ENCODE data around the gene SYNJ2. TPM values are rescaled to one million over a fixed set of nuclear protein-coding genes. Genes with fewer than 3 reads are reported as not detected.

SYNJ2 gene
- total and polyA plus RNA-seq, 2 donors (not counting 3 experiments of a cell fraction or from before 2014, with no cell fraction given) = 35.1 to 78.2 TPM

- no peaks in the 10 kb centered on the region for H3K9me1 ChIP-seq (replicated peaks; ENCODE audit: control insufficient read depth, extremely low read depth, insufficient read depth, low read length)
- no TSS peak for BruUV-seq (replicated peaks)
- H3K27ac ChIP-seq (ENCODE audit: insufficient read depth, low read depth, low read length) = no peak overlapping the region
- dilution Hi-C loops (cut with MboI; ENCODE audit: extremely low pct_ligation_motif_present, low sequenced_read_pairs) (no loop called here), intact Hi-C loops (cut with micrococcal nuclease) (no loop called here)
- TF ChIP-seq CTCF (IDR thresholded peaks at IDR 0.05; ENCODE audit: extremely low read depth in 1 of 2, insufficient read depth in 1 of 2, low read depth in 1 of 2, low read length in 2 of 2) = no peak
- TF ChIP-seq POLR2A (IDR thresholded peaks at IDR 0.05; ENCODE audit: low read depth, low read length) = no peak
- no peak for TF ChIP-seq MYC (IDR thresholded peaks at IDR 0.05; ENCODE audit: low read depth, low read length)
- TF ChIP-seq MAX (IDR thresholded peaks at IDR 0.05; ENCODE audit: insufficient read depth, insufficient read length) = no peak
- no peak for TF ChIP-seq POLR2AphosphoS5 (IDR thresholded peaks at IDR 0.05; ENCODE audit: insufficient read depth, low read depth, low read length)
- TF ChIP-seq JUN (IDR thresholded peaks at IDR 0.05; ENCODE audit: borderline replicate concordance, insufficient read depth, insufficient read length, low read depth) = no peak
- TF ChIP-seq EZH2 (IDR thresholded peaks at IDR 0.05; ENCODE audit: borderline replicate concordance, low read depth, low read length, severe bottlenecking) = no peak
- TF ChIP-seq FOS (IDR thresholded peaks at IDR 0.05; ENCODE audit: borderline replicate concordance, insufficient read depth, low read length) = no peak
- TF ChIP-seq GATA2 (IDR thresholded peaks at IDR 0.05; ENCODE audit: insufficient read depth, insufficient read length, low read depth, low read length) = no peak
- no peaks in the 10 kb centered on the region for H3K36me3 ChIP-seq (ENCODE audit: control insufficient read depth in 2 of 2, extremely low read depth in 1 of 2, insufficient read depth in 2 of 2, low read length in 2 of 2)
- ChIA-PET CTCF (interaction anchor here (1.7 kb wide), 1 partner anchor 20 kb away, joined by 4 read pairs; no protein-coding TSS in a partner anchor), POLR2A (no interaction called here)
- no peak overlapping the region for H2AFZ ChIP-seq (ENCODE audit: low read depth, low read length)
- no peaks in the 10 kb centered on the region for H3K4me1 ChIP-seq (ENCODE audit: control insufficient read depth, extremely low read depth, insufficient read depth, low read length)
- no peak for DNase-seq (ENCODE audit: low read depth, low spot score)
- H3K4me2 ChIP-seq (ENCODE audit: insufficient read depth, low read length) = no peak overlapping the region
- H3K4me3 ChIP-seq (replicated peaks in 1 of 3; ENCODE audit: insufficient read depth in 1 of 3, low read depth in 1 of 3, low read length in 3 of 3) = no peak overlapping the region
- H3K27me3 ChIP-seq (ENCODE audit: control insufficient read depth in 2 of 2, insufficient read depth in 2 of 2, low read length in 2 of 2) = no peaks in the 10 kb centered on the region
- no peaks in the 10 kb centered on the region for H3K79me2 ChIP-seq (ENCODE audit: control insufficient read depth, insufficient read depth, low read length)
- H3K9me3 ChIP-seq (replicated peaks; ENCODE audit: control insufficient read depth, insufficient read depth, low read length) = no peaks in the 10 kb centered on the region
- H4K20me1 ChIP-seq (replicated peaks; ENCODE audit: control insufficient read depth, extremely low read depth, insufficient read depth, low read length) = no peaks in the 10 kb centered on the region
- FAIRE-seq = no peak
- H3K9ac ChIP-seq (replicated peaks; ENCODE audit: extremely low read depth, insufficient read depth, low read length) = no peak overlapping the region
These were observed 130.3 kb downstream of the SYNJ2 start for GRCh38 chr6:158111987-158112386.
